ENCODE measurements around the gene NECAB2.

DNA sequence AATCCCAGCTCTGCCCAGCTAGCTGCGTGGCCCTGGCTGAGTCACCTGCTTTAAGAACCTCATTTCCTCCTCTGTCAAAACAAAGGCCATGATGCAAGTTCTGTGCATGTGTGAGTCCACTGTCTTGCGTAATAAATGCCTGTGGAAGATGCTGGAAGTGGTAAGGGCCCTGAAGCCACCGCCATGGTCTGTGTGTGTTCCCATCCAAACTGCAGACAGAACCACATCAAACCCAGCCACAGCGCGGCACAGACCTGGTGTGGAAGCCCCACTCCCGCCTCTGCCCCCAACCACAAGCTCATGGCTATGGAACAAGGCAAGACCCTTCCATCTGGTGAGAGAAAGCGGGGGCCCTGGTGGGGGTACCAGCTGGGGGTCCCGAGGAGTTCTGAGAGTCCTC is 26.0 kb downstream of the NECAB2 start:
- TF ChIP-seq, protein P1, sequence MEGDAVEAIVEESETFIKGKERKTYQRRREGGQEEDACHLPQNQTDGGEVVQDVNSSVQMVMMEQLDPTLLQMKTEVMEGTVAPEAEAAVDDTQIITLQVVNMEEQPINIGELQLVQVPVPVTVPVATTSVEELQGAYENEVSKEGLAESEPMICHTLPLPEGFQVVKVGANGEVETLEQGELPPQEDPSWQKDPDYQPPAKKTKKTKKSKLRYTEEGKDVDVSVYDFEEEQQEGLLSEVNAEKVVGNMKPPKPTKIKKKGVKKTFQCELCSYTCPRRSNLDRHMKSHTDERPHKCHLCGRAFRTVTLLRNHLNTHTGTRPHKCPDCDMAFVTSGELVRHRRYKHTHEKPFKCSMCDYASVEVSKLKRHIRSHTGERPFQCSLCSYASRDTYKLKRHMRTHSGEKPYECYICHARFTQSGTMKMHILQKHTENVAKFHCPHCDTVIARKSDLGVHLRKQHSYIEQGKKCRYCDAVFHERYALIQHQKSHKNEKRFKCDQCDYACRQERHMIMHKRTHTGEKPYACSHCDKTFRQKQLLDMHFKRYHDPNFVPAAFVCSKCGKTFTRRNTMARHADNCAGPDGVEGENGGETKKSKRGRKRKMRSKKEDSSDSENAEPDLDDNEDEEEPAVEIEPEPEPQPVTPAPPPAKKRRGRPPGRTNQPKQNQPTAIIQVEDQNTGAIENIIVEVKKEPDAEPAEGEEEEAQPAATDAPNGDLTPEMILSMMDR (IDR thresholded peaks at IDR 0.05) = no peak
- no peak for TF ChIP-seq POLR2A (IDR thresholded peaks at IDR 0.05)

Data from tibial nerve (tissue), 3 donors.